Stimulated activated CD4-positive, alpha-beta T cell treated with anti-CD3 and anti-CD28 coated beads, Interleukin-1b, Interleukin-23, amount 100 ng/mL, for 48 hours (primary cell): Measurements from ENCODE around the gene COL6A3.

ENCODE experiments used
- DNase-seq: peaks from one replicate; pipeline ENCODE4 v3.0.0-alpha.2; 2020

The COL6A3 gene, protein sequence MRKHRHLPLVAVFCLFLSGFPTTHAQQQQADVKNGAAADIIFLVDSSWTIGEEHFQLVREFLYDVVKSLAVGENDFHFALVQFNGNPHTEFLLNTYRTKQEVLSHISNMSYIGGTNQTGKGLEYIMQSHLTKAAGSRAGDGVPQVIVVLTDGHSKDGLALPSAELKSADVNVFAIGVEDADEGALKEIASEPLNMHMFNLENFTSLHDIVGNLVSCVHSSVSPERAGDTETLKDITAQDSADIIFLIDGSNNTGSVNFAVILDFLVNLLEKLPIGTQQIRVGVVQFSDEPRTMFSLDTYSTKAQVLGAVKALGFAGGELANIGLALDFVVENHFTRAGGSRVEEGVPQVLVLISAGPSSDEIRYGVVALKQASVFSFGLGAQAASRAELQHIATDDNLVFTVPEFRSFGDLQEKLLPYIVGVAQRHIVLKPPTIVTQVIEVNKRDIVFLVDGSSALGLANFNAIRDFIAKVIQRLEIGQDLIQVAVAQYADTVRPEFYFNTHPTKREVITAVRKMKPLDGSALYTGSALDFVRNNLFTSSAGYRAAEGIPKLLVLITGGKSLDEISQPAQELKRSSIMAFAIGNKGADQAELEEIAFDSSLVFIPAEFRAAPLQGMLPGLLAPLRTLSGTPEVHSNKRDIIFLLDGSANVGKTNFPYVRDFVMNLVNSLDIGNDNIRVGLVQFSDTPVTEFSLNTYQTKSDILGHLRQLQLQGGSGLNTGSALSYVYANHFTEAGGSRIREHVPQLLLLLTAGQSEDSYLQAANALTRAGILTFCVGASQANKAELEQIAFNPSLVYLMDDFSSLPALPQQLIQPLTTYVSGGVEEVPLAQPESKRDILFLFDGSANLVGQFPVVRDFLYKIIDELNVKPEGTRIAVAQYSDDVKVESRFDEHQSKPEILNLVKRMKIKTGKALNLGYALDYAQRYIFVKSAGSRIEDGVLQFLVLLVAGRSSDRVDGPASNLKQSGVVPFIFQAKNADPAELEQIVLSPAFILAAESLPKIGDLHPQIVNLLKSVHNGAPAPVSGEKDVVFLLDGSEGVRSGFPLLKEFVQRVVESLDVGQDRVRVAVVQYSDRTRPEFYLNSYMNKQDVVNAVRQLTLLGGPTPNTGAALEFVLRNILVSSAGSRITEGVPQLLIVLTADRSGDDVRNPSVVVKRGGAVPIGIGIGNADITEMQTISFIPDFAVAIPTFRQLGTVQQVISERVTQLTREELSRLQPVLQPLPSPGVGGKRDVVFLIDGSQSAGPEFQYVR (N-terminal part only)

DNA sequence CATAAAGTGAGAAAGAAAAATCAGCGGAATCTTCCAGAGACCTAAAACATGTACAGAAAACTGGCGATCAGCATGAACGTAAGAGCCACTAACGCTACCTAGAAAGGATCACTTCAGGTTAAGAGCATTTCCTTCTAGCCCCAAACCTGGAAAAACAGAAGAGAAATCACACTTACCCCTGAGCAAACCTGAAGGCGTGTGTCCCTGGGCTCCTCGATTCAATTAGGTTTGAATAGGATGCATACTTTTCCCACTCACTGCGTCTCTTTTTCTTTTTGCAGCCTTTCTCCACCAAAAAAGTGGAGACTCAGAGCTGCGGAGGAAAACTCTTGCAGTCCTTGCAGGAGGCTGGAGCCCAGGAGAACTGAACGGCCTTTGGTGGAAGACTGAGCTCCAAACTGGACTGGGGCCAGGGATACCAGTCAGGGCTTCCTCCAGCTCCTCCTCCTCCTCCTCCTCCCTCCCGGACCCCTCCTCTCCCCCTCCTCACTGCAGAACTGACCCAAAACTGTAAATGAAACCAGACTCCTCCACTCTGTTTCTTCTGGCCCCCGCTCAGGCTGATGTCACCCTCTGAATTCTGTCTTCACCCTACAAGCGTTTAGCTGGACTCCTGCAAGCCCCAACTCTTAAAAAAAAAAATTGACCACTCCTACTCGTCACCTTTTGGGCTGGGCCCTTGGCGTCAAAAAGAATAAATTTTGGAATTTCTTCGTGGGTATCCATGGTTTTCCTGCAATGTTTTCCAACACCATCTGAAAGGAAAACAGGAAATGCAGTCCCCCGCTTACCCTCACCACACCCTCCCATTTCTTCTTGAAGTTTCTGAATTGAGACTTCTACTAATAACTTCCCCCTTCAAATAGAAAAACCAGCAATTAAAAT, at the start of gene COL6A3:
COL6A3 (minus strand) TSS at position 388 of the 885 bp plus-strand sequence. CDS start 17,347 bp downstream, outside the sequence.
- DNase-seq, result no peak

DNA sequence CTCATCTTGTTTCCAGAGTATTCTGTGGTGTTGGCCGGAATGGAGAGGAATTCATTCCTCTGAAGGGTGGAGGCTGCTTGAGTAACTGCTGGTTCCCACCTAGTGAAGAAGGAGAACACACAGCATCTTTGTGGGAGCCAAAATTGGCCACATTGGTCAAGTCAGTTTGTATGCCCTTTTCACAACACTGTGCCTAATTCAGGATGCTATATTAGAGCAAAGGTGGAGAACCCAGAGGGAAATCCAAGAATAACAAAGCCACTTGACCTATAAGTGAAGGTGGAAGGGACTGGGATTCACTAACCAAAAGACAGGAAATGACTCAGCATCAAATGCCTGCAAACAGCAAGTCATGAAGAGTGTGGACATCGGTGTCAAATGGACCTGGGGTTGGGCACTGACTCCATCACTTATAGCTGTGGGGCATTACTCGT, 45.8 kb upstream of the COL6A3 start:
- DNase-seq, result no peak

DNA sequence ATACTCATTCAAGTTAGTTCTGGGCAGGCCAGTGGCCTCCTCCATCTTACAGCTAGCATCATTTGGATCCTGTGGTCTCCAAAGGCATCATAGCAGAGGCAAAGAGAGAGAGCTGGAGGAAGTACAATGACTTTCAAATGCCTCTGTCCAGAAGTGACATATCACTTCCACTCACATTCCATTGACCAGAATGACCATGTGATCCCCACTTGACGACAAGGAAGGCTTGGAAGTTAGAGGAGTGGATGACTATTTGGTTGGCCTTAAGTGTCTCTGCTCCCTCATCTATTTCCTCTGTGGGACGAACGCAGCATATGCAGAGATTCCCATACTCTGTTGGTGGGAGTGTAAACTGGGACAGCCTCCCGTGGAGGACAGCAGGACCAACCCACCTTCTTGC, 45.3 kb upstream of the COL6A3 start:
- DNase-seq, result no peak

DNA sequence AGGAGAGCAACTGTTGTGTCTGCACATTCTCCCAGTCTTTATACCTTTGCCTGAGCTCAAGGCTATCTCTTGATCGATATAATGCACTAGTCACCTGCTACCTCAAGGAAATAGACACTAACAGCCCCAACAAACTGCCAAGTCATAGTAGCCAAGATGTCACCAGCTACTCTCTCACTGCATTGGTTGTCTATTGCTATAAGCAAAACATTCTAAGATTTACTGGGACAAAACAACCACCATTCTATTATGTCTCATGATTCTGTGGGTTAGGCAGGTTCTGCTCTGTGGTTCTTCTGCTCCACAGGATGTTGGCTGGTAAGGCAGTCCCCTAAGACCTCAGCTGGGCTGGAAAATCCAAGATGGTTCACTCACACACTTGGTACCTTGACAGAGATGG, 44.6 kb upstream of the COL6A3 start:
- no peak for DNase-seq

DNA sequence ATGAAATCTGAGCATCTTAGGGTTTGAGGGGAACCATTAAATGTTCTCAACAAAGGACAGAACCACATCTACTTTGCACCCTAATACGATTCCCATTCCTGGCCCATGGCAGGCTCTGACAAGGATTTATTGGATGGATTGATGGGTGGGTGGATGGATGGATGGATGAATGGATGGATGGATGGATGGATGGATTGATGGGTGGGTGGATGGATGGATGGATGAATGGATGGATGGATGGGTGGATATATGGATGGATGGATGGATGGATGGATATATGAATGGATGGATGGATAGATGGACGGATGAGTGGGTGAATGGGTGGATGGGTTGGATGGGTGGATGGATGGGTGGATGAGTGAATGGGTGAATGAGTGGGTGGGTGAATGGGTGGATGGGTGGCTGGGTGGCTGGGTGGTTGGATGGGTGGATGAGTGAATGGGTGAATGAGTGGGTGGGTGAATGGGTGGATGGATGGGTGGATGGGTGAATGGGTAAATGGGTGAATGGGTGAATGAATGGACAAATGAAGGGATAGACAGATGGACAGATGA, 43.5 kb upstream of the COL6A3 start:
- DNase-seq, result no peak

DNA sequence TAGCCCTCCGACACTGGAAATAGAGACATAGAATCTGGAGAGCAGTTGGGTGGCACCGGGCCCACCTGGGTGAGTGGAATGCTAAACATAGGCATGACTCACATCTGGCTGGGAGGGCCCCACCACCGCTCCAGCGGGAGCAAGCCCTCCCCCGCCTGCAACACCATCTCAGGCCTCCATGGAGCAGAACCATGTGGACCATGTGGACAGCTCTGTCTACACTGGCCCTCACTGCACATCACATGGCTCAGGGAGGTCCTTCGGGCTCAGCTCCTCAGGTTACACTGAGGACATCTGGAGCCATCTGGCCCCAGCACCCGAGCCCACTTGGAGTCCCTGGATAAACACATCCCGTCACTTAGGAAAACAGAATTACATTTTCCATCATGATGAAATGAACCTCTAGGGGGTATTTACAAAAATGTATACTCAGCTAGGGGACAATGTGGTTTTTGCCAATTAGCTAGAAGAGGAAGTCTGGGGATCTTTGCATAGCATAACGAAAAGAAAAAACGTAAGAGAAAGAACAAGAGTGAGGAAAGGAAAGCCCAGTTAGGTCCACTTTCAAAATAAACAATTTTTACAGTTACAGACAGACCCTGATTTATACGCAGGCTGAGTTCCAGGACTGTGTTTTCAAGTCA, 42.4 kb upstream of the COL6A3 start:
- no peak for DNase-seq

DNA sequence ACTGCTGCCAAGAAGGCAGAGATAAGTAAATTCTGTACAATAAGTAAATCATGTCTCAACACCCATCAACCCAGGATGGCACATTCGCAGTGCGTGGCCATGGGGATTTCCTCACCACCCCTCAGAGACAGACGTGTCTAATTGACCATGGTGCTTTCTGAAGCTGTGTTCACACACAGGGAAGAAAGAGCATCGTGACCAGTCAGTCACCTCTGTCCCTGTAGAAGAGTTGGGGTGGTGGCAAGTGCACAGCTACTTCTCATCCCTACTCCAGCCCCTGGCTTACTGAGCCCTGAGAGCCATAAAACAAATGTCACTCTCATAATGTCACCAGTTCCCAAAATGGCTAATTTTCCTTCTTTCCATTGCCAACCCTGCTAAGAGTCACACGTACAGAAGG, 41.8 kb upstream of the COL6A3 start:
- DNase-seq, result no peak

DNA sequence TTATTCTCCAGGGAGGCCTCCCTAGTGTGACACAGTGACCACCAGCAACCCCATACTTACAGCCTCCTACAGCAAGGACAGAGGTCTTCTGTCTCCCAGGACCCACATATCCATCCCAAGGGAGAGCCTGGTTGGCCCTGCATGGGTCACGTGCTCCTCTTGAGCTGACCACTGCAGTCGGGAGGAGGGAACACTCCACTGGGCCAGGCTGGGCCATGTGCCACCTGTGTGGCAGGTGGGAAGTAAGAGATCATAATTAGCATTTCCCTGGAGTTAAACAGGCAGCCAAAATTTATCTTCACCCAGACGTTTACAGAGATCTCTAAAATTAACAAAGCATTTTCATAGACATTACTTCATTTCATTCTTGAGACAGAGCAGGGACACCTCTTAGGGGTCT, 39.7 kb upstream of the COL6A3 start:
- no peak for DNase-seq

DNA sequence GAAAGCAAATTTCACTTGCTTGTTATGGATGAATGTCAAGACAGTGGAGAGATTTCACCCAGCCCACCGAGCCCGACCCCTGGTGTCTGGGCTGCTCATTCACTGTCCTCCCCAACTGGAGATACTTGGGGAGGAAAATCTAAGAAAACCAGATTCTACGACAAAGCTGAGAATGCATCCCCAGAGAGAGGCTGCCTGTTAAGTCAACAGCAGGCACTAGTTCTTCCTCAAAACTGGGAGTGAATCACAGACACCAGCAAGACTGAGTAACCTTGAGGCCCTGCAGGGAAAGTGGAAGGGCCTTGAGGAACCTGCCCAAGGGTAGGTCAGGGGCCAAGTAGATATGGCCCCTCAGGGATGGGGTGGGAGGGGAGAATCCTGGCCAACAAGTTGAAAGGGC, 38.9 kb upstream of the COL6A3 start:
- no peak for DNase-seq

DNA sequence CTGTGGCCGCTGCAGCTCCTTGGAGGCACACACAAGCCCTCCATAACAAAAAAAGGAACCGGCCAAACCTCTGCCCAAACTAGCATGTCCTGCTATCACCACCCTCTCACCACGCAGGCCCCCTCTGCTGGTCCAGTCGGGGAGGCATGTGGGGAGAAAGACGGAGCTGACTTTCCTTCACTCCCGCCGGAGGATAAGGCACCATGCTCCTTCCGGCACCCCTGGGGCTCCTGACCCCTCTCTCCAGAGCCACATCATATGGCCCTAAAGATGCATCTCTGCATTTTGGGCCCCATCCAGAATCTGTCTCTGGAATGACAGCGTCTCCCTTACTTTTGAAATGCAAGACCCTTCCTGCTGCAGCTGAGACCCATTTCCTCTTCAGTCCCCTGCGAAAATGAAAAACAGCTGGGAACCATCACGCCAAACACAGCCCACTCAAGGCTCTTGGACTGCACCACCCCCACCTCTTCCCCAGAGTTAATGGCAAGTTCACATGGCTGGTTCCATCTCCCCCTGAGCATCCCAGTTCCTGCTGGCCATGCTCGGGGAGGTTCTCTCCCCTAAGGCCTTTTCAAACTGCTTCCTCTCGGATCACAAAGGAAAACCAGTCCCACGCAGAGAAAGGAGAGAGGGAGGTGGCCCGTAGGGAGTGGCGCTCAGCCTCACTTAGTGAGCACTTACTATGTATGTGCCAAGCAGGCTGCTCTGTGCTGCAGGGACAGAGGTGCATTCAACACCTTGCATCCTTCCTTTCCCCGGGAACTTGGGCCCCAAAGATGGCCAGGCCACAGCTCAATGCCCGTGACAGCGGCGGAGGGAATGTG, 37.9 kb upstream of the COL6A3 start:
- no peak for DNase-seq

DNA sequence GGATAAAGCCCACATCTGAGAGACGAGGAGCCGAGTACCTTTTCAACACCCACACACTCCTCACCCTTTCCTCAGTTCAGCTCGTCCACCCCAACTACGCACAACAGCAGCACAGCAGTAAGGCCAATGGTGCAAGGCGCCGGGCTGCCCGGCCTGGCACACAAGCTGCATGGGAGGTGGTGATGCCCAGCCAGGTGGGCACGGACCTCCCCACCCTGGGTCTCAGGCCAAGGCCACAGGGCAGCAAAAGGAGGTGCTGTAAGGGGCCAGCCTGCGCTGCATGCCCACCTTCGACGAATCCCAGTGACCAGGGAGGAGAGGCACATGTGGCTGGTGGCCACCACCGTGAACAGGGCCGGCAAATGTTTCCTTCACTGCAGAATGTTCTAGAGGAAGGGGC, 36.6 kb upstream of the COL6A3 start:
- DNase-seq, result no peak

DNA sequence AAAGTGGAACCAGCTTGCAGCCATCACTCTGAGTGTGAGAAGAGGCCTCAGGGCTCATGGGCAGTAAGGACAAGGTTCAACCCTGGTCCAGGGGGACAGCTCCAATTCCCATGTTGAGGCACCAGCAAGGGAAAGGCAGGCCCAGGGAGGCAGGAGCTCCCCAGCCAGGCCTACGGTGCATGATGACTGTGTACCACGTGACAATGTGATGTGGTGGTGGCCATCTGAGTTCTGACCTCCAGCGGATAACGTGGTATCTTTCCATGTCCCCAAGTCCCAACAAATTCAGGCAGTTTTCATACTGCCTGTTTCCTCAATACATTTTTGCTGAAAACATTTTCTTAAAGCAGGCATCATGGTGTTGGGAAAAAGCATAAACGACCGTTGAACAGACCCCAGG, 36.1 kb upstream of the COL6A3 start:
- DNase-seq, result no peak

DNA sequence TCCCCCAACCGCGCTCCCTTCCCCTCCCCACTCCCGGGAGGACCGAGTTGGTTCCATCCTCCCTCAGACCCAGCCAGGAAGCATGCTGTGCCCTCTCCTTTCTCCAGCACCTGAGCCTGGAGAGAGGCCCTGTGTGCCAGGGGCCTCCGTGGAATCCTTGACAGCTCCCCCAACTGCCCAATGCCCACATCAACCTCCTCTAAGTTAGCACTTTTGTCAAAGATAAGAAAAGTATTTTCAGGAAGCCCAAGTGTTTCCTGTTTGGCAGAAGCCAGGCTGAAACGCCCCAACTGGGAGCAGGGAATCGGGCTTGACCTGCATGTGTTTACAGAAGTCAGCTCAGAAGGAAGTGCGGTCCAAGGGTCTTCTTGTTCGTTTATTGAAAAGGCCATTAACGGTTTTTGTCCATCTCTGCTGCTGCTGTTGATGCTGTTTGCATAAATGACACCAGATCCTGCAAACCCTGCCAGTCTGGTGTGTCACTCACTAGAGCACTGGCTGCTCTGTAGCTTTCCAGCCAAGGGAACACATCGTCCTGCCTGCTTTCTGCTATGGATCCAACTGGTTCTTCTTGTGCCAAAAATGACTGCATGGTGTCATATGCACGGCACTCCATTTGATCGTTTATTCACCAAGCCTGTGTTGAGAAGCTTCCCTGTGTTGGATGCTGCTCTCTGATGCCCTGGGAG, 35.4 kb upstream of the COL6A3 start:
- no peak for DNase-seq

DNA sequence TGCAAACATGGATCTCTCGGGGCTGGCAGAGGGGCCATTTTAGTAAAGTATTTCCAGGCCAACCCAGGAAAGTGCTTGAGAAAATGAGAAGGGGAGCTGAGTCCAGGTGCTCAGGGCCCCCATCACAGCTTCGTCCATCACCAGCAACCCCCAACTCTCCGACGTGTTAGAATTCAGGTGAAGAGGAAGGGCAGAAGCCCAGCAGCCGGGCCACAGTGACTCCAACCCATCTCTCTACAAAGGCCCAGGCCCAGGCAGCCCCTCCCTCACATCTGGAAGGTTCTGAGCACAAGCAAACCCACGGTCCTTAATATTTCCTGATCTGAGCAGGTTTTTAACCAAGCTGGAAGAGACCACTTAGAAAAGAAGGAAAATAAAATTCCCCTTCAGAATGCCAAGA, 34.7 kb upstream of the COL6A3 start:
- no peak for DNase-seq

DNA sequence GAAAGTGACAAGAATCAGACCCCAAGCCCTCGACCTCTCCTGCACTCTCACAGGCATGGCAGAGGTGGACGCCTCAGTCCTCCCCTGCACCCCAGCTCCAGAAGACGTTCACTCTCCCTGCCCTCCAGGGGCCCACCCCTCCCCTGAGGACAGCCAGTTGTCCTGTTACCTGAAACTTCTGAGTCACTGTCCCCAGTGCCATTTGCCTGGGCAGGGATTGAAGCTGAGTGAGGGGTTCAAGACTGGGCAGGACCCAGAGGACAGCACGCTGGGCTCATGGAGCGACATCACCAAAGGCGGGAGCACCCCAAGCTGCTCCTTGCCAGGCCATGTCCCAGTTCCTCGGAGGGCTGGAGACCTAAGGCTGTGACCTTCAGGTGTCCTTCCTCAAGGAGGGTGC, 34.2 kb upstream of the COL6A3 start:
- DNase-seq, result no peak

DNA sequence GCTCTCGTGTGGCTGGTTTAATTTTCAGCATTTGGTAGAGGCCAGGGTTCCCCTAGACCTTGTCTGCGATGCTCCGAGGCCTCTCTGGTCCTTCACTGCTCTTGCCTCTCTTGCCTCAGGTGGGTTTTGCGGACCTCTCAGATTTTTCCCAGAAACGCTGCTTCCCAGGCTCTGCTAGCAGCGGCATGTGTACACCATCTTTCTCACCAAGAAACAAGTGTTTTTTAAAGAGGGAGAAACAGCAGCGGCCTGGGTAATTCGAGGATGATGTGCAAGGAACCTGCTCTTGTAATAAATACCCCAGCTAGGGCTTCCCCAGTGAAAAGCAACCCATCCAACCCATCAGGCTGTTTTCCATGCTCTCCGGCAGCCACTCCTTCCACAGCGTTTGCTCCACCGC, 33.5 kb upstream of the COL6A3 start:
- no peak for DNase-seq

DNA sequence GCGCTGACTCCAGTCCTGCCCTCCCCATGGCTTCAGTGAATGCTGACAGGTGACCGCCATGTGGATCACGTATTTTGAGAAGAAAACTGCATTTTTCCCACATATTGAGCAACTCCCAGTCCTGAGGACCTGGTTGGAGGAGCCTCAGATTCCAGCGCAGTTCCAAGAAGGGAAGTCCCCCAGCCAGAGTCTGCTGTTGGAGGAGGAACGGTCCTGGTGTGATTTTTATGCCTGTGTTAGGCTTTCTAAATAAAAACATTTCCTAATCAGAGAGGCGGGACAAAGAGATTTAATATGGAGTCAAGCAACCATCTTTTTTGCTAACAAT, 32.3 kb upstream of the COL6A3 start:
- no peak for DNase-seq

DNA sequence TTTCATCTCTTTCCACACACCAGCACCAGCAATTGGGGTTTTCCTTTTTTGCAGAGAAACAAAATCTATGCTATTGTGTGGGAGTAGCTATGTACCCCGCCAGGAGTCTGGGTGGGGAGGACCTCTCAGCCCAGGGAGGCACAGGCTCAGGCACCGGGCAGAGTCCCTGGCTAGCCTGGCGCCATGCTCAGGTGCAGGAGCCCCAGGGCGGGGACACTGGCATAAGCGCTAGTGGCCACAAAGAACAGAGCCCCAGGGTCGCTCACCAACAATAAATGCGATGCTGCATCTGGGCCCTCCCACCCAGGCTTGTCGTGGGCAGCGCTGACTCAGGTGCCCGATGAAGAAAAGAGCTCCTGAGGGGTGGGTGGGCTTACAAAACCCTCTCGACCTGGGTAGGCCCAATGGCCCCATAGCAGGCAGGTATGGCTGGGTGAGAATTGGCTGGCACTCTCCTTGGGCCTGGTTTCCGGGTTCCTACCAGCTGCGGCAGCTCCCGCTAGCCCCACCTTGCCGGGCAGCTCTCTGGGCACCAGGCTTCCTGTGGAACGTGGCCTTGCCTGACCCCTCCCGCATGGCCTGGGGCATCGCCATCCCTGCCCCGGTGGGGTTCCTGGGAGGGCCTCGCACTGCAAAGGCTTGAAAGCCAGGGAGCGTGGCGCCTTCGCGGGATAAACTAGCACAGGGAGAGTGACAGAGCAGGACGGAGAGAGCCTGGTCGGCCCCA, 31.8 kb upstream of the COL6A3 start:
- DNase-seq, result no peak

DNA sequence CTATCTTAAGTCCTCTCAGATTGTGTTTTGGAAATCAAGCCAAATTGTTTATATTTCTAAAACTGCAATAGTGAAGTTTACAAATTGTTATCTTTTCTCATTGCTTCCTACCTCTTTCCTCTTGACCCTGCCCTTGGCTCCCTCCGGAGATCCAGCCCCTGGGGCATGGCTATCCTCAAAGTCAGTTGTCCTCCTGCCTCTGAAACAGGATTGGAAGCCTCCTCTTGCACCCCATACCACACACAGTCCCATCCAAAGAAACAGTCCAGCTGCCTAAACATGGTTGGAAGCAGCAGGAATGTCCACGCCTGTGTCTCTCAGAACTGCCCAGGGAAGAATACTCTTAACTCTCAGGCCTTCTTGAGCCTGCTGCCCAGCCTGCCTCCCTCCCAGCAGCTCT, 30.1 kb upstream of the COL6A3 start:
- no peak for DNase-seq
